Endodermal cell (in vitro differentiated cells): ENCODE measurements around the gene DEK. TPM values are rescaled to one million over a fixed set of nuclear protein-coding genes. Genes with fewer than 3 reads are reported as not detected.

ENCODE experiments used
- DNase-seq: peaks from one replicate; pipeline ENCODE4 v3.0.0-alpha.2; 2017
- H3K27ac ChIP-seq: 2 replicates; pipeline ENCODE4 v1.5.1; 2013; ENCODE audit warnings: mild to moderate bottlenecking, low read depth, low read length, moderate library complexity
- H3K27me3 ChIP-seq: 2 replicates; pipeline ENCODE4 v1.6.1; 2013; ENCODE audit warnings: mild to moderate bottlenecking, low read length, moderate library complexity; ENCODE audit not compliant: insufficient read depth, control insufficient read depth, poor library complexity, severe bottlenecking
- H3K36me3 ChIP-seq: 2 replicates; pipeline ENCODE4 v1.7.0; 2013; ENCODE audit warnings: mild to moderate bottlenecking, low read length, moderate library complexity; ENCODE audit not compliant: control insufficient read depth, insufficient read depth
- H3K4me1 ChIP-seq: one replicate; pipeline ENCODE4 v1.7.0; 2013; ENCODE audit warnings: low read length; ENCODE audit not compliant: control insufficient read depth, insufficient read depth
- H3K4me3 ChIP-seq: 2 replicates; pipeline ENCODE4 v1.5.1; 2013; ENCODE audit warnings: mild to moderate bottlenecking, low read length, moderate library complexity
- H3K9ac ChIP-seq: 2 replicates; pipeline ENCODE4 v1.6.1; 2013; ENCODE audit warnings: mild to moderate bottlenecking, low read length, moderate library complexity; ENCODE audit not compliant: poor library complexity, severe bottlenecking; ENCODE audit errors: extremely low read depth
- H3K9me3 ChIP-seq: 2 replicates; pipeline ENCODE4 v1.6.1; 2013; ENCODE audit warnings: mild to moderate bottlenecking, low read length, moderate library complexity; ENCODE audit not compliant: control insufficient read depth
- H3K27ac Mint-ChIP-seq: 2 replicates; pipeline ENCODE4 v1.8.0; 2020; ENCODE audit warnings: mixed read lengths
- H3K27me3 Mint-ChIP-seq: 2 replicates; pipeline ENCODE4 v1.8.0; 2021; ENCODE audit warnings: mild to moderate bottlenecking, mixed read lengths; ENCODE audit not compliant: insufficient read depth
- H3K36me3 Mint-ChIP-seq: 2 replicates; pipeline ENCODE4 v1.8.0; 2020; ENCODE audit warnings: low read depth, mixed read lengths
- H3K4me1 Mint-ChIP-seq: 2 replicates; pipeline ENCODE4 v1.8.0; 2020; ENCODE audit warnings: mixed read lengths
- H3K4me3 Mint-ChIP-seq: 2 replicates; pipeline ENCODE4 v1.8.0; 2020; ENCODE audit warnings: mild to moderate bottlenecking, moderate library complexity, mixed read lengths
- H3K9me3 Mint-ChIP-seq: 2 replicates; pipeline ENCODE4 v1.8.0; 2020; ENCODE audit warnings: mild to moderate bottlenecking, mixed read lengths
- CTCF ChIP-seq: fragments of 200-600 bp; sonication (generic); conservative IDR thresholded peaks from 2 replicates; pipeline ENCODE4 v1.5.0; 2021; ENCODE audit warnings: antibody characterized with exemption, mild to moderate bottlenecking
- WGBS, 2 experiments: methylation state at CpG; one replicate each; pipeline versions ENCODE4 v1.1.5 to v1.1.7; 2013; ENCODE audit warnings: missing lambda C conversion rate in 2 of 2, mixed read lengths in 1 of 2; ENCODE audit not compliant: insufficient coverage in 1 of 2, insufficient read length in 1 of 2; 5-methylcytosine and 5-hydroxymethylcytosine counted together
- total RNA-seq, 2 donors: library from RNA; stranded (reverse); fragmentation: NEBNext Ultra II Directional in 1 of 2; extraction: Animal tissue kit (Norgen Biotek cat#: 25700) in 1 of 2; gene quantifications; 2 replicates in 1 of 2; 3 replicates in 1 of 2; pipeline ENCODE4 v1.2.1, GENCODE V29; 2021

DEK gene
- total RNA-seq, 2 donors from 2014 or later, result 139 to 171 TPM

DNA sequence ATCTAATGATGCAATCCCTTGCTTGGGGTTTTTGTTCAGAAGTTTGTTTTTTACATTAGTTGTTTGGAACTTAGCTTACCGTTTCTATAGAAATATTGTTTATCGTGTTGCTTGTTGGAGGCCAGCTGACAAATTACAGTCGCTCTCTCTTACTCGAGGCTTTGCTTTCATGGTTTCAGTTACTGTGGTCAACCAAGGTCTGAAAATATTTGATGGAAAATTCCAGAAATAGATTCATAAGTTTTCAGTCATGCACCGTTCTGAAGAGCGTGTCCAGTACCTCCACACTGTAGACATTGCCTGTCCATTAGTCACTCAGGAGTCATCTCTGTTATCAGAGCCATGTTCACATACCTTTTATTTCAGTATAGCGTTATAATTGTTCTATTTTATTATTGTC lies 47.9 kb downstream of the DEK start:
- H3K4me1 Mint-ChIP-seq, result peaks cover 2% of the 10 kb centered on the region

GRCh38 chr6:18215436-18215835 lies 48.9 kb downstream of the DEK start:
- no peak overlapping the region for H3K4me3 ChIP-seq
- Mint-ChIP-seq H3K9me3 (no peaks in the 10 kb centered on the region), H3K27me3 (no peaks in the 10 kb centered on the region), H3K27ac (no peak overlapping the region), H3K36me3 (peaks cover 65% of the 10 kb centered on the region), H3K4me3 (no peak overlapping the region), H3K4me1 (peaks cover 2% of the 10 kb centered on the region)
- peaks cover 17% of the 10 kb centered on the region for H3K36me3 ChIP-seq
- TF ChIP-seq CTCF, result no peak
- H3K9me3 ChIP-seq, result no peaks in the 10 kb centered on the region
- no peak overlapping the region for H3K9ac ChIP-seq
- no peaks in the 10 kb centered on the region for H3K27me3 ChIP-seq
- H3K4me1 ChIP-seq, result no peaks in the 10 kb centered on the region
- H3K27ac ChIP-seq, result no peak overlapping the region
- WGBS, 2 experiments, result 83 to 96% methylated on average over 4 to 7 of the region's 7 CpGs
- DNase-seq, result no peak

More for the DNA sequence above, 47.9 kb downstream of the DEK start:
- WGBS, 2 experiments, result 93 to 97% methylated on average over 6 of the region's 7 CpGs
- Histone ChIP-seq H3K9me3 (no peaks in the 10 kb centered on the region), H3K9ac (no peak overlapping the region), H3K36me3 (peaks cover 18% of the 10 kb centered on the region), H3K27me3 (no peaks in the 10 kb centered on the region), H3K4me3 (no peak overlapping the region), H3K4me1 (no peaks in the 10 kb centered on the region), H3K27ac (no peak overlapping the region)
- H3K27me3 Mint-ChIP-seq, result no peaks in the 10 kb centered on the region
- no peak for TF ChIP-seq CTCF
- no peak overlapping the region for H3K27ac Mint-ChIP-seq
- peaks cover 67% of the 10 kb centered on the region for H3K36me3 Mint-ChIP-seq
- no peak for DNase-seq
- no peak overlapping the region for H3K4me3 Mint-ChIP-seq
- no peaks in the 10 kb centered on the region for H3K9me3 Mint-ChIP-seq

DNA sequence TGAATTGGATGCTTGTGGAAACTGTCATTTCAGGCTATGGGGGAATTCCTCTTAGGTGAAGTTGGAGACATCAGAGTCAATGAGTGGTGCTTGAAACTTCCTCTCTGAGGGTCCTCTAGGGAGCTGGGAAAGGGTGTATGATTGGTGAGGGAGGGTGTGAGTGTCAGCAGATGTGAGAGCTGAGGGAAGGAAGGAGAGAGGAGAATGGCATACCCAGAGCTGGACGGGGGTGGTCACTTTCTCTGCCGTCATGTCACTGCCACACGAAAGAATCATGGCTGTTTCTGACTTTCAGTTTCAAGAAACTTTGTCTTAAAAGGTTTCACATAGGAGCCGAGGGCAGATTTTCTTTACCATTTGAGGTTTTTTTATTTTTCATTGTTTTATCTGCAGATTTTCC lies 50.3 kb downstream of the DEK start:
- H3K4me3 Mint-ChIP-seq, result no peak overlapping the region
- Histone ChIP-seq H3K27ac (no peak overlapping the region), H3K27me3 (no peaks in the 10 kb centered on the region), H3K36me3 (peaks cover 18% of the 10 kb centered on the region), H3K4me3 (no peak overlapping the region), H3K9ac (no peak overlapping the region), H3K9me3 (no peaks in the 10 kb centered on the region), H3K4me1 (no peaks in the 10 kb centered on the region)
- TF ChIP-seq CTCF, result no peak
- no peaks in the 10 kb centered on the region for H3K27me3 Mint-ChIP-seq
- no peaks in the 10 kb centered on the region for H3K9me3 Mint-ChIP-seq
- peaks cover 2% of the 10 kb centered on the region for H3K4me1 Mint-ChIP-seq
- no peak overlapping the region for H3K27ac Mint-ChIP-seq
- peaks cover 68% of the 10 kb centered on the region for H3K36me3 Mint-ChIP-seq
- WGBS, 2 experiments, result 89 to 96% methylated on average over 4 of the region's 4 CpGs
- DNase-seq, result no peak
